Measurements from ENCODE around the gene SEMA4A. TPM values are rescaled to one million over a fixed set of nuclear protein-coding genes. Genes with fewer than 3 reads are reported as not detected.
"Not testable (repeated sequence)": the region's sequence is repeated elsewhere in the genome, so short reads cannot be mapped to it uniquely, and the experiment has no call there.

SEMA4A gene
- total RNA-seq, 3 donors from 2014 or later (not counting 1 experiment from before 2014, with no cell fraction given) = 2.6 to 13.0 (median 7.0) TPM

DNA sequence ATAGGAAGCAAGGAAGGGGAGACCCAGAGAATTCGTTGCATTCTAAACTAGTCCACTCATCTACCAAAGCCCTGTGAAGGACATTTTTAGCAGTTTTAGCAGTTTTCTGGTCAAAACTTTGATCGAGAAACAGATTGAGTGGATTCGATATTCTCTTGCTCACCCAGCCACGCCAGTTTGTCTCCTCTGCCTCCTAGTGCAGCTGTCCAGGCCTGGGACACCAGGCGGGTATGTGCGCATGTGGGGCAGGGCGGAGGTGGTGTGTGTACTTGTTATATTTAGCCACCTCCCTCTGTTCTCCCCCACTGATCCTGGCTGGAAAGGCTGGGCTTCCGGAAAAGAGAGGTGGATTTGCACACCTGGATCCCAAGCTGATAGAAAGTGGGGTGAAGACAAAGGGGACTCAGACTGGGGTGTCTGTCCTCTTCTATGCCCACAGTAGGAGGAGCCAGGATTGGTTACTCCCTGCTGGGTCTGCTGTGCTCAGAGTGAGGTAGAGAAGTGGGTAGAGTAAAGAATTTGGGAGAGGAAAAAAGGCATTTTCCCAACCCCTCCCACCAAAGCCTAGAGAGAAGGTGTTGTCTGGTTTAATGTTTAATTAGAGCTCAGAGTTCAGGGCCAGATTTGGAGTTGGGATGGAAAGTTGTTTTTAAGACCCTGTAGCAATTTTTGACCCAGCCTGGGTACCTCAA, 35.1 kb upstream of the SEMA4A start:
- TF ChIP-seq, protein P1, sequence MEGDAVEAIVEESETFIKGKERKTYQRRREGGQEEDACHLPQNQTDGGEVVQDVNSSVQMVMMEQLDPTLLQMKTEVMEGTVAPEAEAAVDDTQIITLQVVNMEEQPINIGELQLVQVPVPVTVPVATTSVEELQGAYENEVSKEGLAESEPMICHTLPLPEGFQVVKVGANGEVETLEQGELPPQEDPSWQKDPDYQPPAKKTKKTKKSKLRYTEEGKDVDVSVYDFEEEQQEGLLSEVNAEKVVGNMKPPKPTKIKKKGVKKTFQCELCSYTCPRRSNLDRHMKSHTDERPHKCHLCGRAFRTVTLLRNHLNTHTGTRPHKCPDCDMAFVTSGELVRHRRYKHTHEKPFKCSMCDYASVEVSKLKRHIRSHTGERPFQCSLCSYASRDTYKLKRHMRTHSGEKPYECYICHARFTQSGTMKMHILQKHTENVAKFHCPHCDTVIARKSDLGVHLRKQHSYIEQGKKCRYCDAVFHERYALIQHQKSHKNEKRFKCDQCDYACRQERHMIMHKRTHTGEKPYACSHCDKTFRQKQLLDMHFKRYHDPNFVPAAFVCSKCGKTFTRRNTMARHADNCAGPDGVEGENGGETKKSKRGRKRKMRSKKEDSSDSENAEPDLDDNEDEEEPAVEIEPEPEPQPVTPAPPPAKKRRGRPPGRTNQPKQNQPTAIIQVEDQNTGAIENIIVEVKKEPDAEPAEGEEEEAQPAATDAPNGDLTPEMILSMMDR (IDR thresholded peaks at IDR 0.05) = no peak
- Mint-ChIP-seq H3K4me3 (no peak overlapping the region), H3K4me1 (peaks cover 20 to 41% of the 10 kb centered on the region in 2 donors), H3K9me3 (no peaks in the 10 kb centered on the region), H3K27me3 (ENCODE audit: low read depth in 2 of 2) (peaks cover 8 to 25% of the 10 kb centered on the region in 2 donors), H3K36me3 (no peaks in the 10 kb centered on the region), H3K27ac (no peak overlapping the region)
- intact Hi-C loops (cut with micrococcal nuclease) = no loop called here
- WGBS (ENCODE audit: insufficient coverage) = 88% methylated on average over 5 of the region's 8 CpGs
- no peaks in the 10 kb centered on the region for H3K36me3 ChIP-seq (ENCODE audit: control insufficient read depth, insufficient read depth, low read length)
- H3K4me3 ChIP-seq (ENCODE audit: low read length) = no peak overlapping the region
- ATAC-seq (no peak), DNase-seq (no peak)
- no peak overlapping the region for H3K27ac ChIP-seq (ENCODE audit: low read length)
- peaks cover 44% of the 10 kb centered on the region for H3K4me1 ChIP-seq (ENCODE audit: control insufficient read depth, insufficient read depth, low read length)
- H3K27me3 ChIP-seq (ENCODE audit: control insufficient read depth, insufficient read depth, low read length) = peaks cover 17% of the 10 kb centered on the region
- no peaks in the 10 kb centered on the region for H3K9me3 ChIP-seq (ENCODE audit: control insufficient read depth, insufficient read depth, low read length)

DNA sequence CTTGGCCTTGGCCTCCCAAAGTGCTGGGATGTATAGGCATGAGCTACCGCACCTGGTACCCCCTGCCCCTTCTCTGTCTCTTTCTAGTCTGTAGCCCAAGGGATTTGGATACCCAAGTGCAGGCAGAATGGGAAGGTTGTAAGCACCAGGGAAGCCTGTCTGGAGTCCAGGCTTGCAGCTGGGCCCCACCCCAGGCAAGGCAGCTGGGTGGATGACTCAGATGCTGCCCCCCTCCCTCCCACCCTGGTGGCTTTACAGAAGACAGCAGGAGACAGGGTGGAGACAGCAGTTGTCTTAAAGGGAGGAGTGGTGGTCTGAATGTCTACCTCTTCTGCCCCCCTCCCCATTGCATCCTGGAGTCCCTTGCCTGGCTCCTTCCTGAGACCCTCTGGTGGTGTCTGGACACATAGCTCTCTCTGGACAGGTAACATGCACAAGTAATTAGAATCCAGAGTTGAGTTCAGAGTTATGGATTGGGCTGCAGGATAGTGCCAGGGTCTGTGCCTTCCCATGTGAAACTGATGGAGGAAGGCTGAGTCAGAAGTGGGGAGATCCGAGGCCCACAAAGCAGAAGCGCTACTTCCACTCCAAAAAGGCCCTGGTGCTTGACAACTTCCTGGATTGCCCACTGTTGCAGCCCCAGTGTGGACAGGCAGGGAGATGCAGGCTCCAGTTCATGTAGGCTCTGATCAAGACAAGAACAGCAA, 33.7 kb upstream of the SEMA4A start:
- no peak overlapping the region for H3K27ac ChIP-seq (ENCODE audit: low read length)
- peaks cover 47% of the 10 kb centered on the region for H3K4me1 ChIP-seq (ENCODE audit: control insufficient read depth, insufficient read depth, low read length)
- intact Hi-C loops (cut with micrococcal nuclease) = no loop called here
- Mint-ChIP-seq H3K27ac (peak overlapping the region in 1 of 2 donors; percentile 70), H3K27me3 (ENCODE audit: low read depth in 2 of 2) (peaks cover 8 to 16% of the 10 kb centered on the region in 2 donors), H3K9me3 (no peaks in the 10 kb centered on the region), H3K36me3 (no peaks in the 10 kb centered on the region), H3K4me3 (no peak overlapping the region), H3K4me1 (peaks cover 18 to 36% of the 10 kb centered on the region in 2 donors)
- H3K27me3 ChIP-seq (ENCODE audit: control insufficient read depth, insufficient read depth, low read length) = peaks cover 12% of the 10 kb centered on the region
- H3K9me3 ChIP-seq (ENCODE audit: control insufficient read depth, insufficient read depth, low read length) = no peaks in the 10 kb centered on the region
- peak in 1 of 2 donors; percentile 52 for DNase-seq
- no peak overlapping the region for H3K4me3 ChIP-seq (ENCODE audit: low read length)
- 59% methylated on average over 3 of the region's 3 CpGs for WGBS (ENCODE audit: insufficient coverage)
- TF ChIP-seq, protein P1 (IDR thresholded peaks at IDR 0.05) = no peak
- H3K36me3 ChIP-seq (ENCODE audit: control insufficient read depth, insufficient read depth, low read length) = no peaks in the 10 kb centered on the region
- ATAC-seq = peak in 1 of 3 donors; percentile 37

- Mint-ChIP-seq H3K9me3 (no peaks in the 10 kb centered on the region), H3K36me3 (no peaks in the 10 kb centered on the region), H3K27me3 (ENCODE audit: low read depth in 2 of 2) (peaks cover 8 to 11% of the 10 kb centered on the region in 2 donors), H3K4me3 (no peak overlapping the region), H3K4me1 (peaks cover 18 to 36% of the 10 kb centered on the region in 2 donors), H3K27ac (peak overlapping the region in 1 of 2 donors; percentile 70)
- Histone ChIP-seq H3K4me1 (ENCODE audit: control insufficient read depth, insufficient read depth, low read length) (peaks cover 48% of the 10 kb centered on the region), H3K9me3 (ENCODE audit: control insufficient read depth, insufficient read depth, low read length) (no peaks in the 10 kb centered on the region), H3K27me3 (ENCODE audit: control insufficient read depth, insufficient read depth, low read length) (peaks cover 8% of the 10 kb centered on the region), H3K27ac (ENCODE audit: low read length) (no peak overlapping the region), H3K4me3 (ENCODE audit: low read length) (no peak overlapping the region), H3K36me3 (ENCODE audit: control insufficient read depth, insufficient read depth, low read length) (no peaks in the 10 kb centered on the region)
- TF ChIP-seq, protein P1 (IDR thresholded peaks at IDR 0.05) = no peak
- no peak for DNase-seq
- WGBS (ENCODE audit: insufficient coverage) = 88% methylated on average over 3 of the region's 3 CpGs
- intact Hi-C loops (cut with micrococcal nuclease) = no loop called here
- no peak for ATAC-seq
Measured at GRCh38 chr1:156120318-156120717, 33.1 kb upstream of the SEMA4A start.

DNA sequence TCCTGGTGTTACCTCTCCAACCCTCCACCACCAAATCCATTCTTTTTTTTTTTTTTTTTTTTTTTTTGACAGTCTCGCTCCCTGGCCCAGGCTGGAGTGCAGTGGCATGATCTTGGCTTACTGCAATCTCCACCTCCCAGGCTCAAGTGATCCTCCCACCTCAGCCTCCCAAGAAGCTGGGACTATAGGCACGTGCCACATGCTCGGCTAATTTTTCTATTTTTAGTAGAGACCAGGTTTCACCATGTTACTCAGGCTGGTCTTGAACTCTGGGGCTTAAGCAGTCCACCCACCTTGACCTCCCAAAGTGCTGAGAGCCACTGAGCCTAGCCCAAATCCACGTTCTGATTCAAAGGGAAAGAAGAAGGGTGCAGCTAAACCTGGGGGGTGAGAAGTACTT, 32.4 kb upstream of the SEMA4A start:
- WGBS (ENCODE audit: insufficient coverage) = 60% methylated on average over 2 of the region's 4 CpGs
- H3K9me3 ChIP-seq (ENCODE audit: control insufficient read depth, insufficient read depth, low read length); H3K36me3 ChIP-seq (ENCODE audit: control insufficient read depth, insufficient read depth, low read length); H3K27ac ChIP-seq (ENCODE audit: low read length); H3K4me3 ChIP-seq (ENCODE audit: low read length); H3K27me3 Mint-ChIP-seq (ENCODE audit: low read depth in 2 of 2); H3K36me3 Mint-ChIP-seq; intact Hi-C loops (cut with micrococcal nuclease); ATAC-seq; H3K27me3 ChIP-seq (ENCODE audit: control insufficient read depth, insufficient read depth, low read length); DNase-seq; H3K9me3 Mint-ChIP-seq; H3K4me3 Mint-ChIP-seq; H3K27ac Mint-ChIP-seq: not testable (repeated sequence)
- peaks cover 48% of the 10 kb centered on the region for H3K4me1 ChIP-seq (ENCODE audit: control insufficient read depth, insufficient read depth, low read length)
- H3K4me1 Mint-ChIP-seq = peaks cover 15 to 34% of the 10 kb centered on the region in 2 donors

All from natural killer cell (primary cell).